GM12864 (cell line): Measurements from ENCODE around the gene KCND1.

ENCODE experiments used
- DNase-seq: peaks from one replicate; pipeline ENCODE4 v3.0.0-alpha.2; 2011; ENCODE audit warnings: low read depth
- H3K4me3 ChIP-seq: 2 replicates; pipeline ENCODE4 v1.5.1; 2011; ENCODE audit warnings: mild to moderate bottlenecking, low read depth, low read length, control low read depth
- TF ChIP-seq, protein P1 (sequence below): IDR thresholded peaks from 2 replicates; pipeline ENCODE4 v1.5.1; 2011; ENCODE audit warnings: low read depth, mild to moderate bottlenecking, moderate library complexity, low read length, control low read depth, inconsistent platforms; ENCODE audit errors: missing control alignments

The KCND1 gene

DNA sequence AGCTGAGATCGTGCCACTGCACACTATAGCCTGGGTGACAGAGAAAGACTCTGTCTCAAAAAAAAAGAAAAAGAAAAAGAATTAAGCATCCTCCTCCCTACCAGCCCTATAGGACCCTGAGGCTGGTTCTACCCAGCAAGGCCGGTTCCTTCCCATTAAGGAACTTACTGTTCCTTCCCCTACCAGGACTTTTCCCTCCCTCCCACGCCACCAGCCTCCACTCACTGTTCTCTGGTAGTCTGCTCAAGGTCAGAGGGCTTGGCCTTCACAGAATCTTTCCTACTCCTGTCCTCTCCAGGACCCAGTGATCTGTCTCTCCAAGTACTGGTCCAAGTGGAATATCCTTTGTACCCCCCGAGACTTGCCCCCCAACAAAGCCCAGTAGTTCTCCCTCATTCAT, 29.0 kb upstream of the KCND1 start:
- DNase-seq, result no peak
- H3K4me3 ChIP-seq, result no peak overlapping the region

DNA sequence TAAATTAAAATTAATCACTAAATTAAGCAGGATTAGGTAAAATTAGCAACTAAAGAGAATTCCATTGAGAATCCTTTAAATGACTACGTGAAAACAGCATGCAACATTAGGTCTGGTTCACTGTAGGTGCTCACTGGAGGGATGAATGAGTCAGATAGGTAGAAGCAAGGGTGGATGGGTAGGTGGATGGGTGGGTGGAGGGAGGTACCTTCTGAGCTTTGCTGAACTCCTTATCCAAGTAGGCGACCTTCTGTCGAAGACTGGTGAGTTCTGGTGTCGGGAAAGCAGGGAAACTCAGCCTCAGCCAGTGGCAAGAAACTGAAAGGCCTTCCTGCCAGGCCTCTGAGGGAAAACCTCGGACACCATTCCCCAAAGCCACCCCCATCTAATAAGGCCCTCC, 27.4 kb upstream of the KCND1 start:
- DNase-seq, result no peak
- H3K4me3 ChIP-seq, result no peak overlapping the region
- TF ChIP-seq, protein P1, sequence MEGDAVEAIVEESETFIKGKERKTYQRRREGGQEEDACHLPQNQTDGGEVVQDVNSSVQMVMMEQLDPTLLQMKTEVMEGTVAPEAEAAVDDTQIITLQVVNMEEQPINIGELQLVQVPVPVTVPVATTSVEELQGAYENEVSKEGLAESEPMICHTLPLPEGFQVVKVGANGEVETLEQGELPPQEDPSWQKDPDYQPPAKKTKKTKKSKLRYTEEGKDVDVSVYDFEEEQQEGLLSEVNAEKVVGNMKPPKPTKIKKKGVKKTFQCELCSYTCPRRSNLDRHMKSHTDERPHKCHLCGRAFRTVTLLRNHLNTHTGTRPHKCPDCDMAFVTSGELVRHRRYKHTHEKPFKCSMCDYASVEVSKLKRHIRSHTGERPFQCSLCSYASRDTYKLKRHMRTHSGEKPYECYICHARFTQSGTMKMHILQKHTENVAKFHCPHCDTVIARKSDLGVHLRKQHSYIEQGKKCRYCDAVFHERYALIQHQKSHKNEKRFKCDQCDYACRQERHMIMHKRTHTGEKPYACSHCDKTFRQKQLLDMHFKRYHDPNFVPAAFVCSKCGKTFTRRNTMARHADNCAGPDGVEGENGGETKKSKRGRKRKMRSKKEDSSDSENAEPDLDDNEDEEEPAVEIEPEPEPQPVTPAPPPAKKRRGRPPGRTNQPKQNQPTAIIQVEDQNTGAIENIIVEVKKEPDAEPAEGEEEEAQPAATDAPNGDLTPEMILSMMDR, result no peak

More for the DNA sequence above, 29.0 kb upstream of the KCND1 start:
- TF ChIP-seq, protein P1, result no peak

GRCh38 chrX:48998391-48998790, 26.7 kb upstream of the KCND1 start:
- no peak for DNase-seq
- TF ChIP-seq, protein P1, result no peak

DNA sequence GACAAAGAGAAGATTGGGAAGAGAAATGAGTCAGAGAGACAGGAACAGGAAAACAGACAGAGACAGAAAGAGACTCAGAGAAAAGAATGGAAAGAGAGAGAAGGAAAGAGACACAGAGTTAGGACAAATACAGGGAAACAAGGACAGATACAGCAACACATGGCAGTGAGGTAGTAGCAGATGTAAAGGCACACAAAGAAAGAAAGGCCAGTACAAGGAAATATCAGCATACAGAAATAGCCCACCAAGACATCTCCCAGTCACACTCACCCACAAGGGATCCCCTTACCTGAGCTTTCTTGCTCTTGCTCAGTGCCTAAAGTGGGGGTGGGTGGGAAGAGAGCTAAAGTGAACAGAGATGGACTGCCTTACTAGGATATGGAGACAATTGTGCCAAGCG, 26.2 kb upstream of the KCND1 start:
- no peak for DNase-seq
- TF ChIP-seq, protein P1, result no peak
- no peak overlapping the region for H3K4me3 ChIP-seq

More at GRCh38 chrX:48998391-48998790, 26.7 kb upstream of the KCND1 start:
- H3K4me3 ChIP-seq, result no peak overlapping the region

DNA sequence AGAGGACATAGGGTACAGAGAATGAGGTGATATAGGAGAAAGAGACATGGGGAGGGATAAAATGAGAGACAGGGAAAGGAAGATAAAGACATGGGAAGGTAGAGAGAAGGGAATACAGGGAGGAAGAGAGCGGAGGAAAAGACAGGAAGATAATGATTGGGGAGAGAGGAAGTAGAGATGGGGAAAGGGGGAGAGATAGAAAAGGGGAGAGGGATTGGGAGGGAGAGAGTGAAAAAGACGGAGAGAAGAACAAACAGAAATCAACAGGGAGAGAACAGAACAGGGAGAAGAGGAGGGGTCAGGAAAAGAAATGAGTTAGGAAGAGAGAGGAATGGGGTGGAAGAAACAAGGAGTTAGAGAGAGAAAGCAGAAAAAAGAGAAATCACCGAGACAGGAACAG, 25.8 kb upstream of the KCND1 start:
- no peak overlapping the region for H3K4me3 ChIP-seq
- TF ChIP-seq, protein P1, result no peak
- no peak for DNase-seq

GRCh38 chrX:48996969-48997368, 25.3 kb upstream of the KCND1 start:
- TF ChIP-seq, protein P1, result no peak

DNA sequence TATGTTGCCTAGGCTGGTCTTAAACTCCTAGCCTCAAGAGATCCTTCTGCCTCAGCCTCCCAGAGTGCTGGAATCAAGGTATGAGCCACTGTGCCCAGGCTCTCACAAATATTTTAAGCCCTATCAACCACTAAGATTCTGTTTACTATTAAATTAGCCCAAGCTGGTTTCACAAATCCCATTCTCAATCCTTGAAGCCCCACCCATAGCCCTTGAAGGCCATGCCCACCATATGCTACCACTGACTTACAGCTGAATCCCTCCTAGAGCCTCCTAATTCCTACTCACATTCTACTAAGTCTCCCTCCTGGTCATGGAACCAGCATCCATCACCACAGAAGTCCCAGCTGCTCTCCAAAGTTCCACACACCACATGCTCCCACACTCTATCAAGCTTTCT, 20.7 kb upstream of the KCND1 start:
- H3K4me3 ChIP-seq, result no peak overlapping the region
- no peak for DNase-seq
- TF ChIP-seq, protein P1, result no peak

More at GRCh38 chrX:48996969-48997368, 25.3 kb upstream of the KCND1 start:
- no peak for DNase-seq
- no peak overlapping the region for H3K4me3 ChIP-seq
